Immature natural killer cell (primary cell): Measurements from ENCODE around the gene RC3H2. TPM values are rescaled to one million over a fixed set of nuclear protein-coding genes. Genes with fewer than 3 reads are reported as not detected.

Source experiments
- DNase-seq, 3 donors: peaks; one replicate each; pipeline ENCODE4 v3.0.0; 2022; ENCODE audit warnings: mixed read lengths in 1 of 3
- H3K27ac Mint-ChIP-seq, 6 donors: one replicate each; pipeline ENCODE4 v1.8.0; 2020; ENCODE audit warnings: mixed read lengths in 6 of 6, mild to moderate bottlenecking in 5 of 6, inconsistent platforms in 4 of 6, moderate library complexity in 3 of 6
- H3K27me3 Mint-ChIP-seq, 3 donors: one replicate each; pipeline ENCODE4 v1.8.0; 2020 to 2021; ENCODE audit warnings: low read depth in 3 of 3, mild to moderate bottlenecking in 3 of 3, mixed read lengths in 3 of 3, moderate library complexity in 3 of 3, inconsistent platforms in 1 of 3
- H3K36me3 Mint-ChIP-seq, 3 donors: one replicate each; pipeline ENCODE4 v1.8.0; 2020; ENCODE audit warnings: mixed read lengths in 3 of 3, inconsistent platforms in 2 of 3, mild to moderate bottlenecking in 2 of 3
- H3K4me1 Mint-ChIP-seq, 2 donors: one replicate each; pipeline ENCODE4 v1.8.0; 2020; ENCODE audit warnings: inconsistent platforms in 2 of 2, mild to moderate bottlenecking in 2 of 2, mixed read lengths in 2 of 2, moderate library complexity in 1 of 2
- H3K4me3 Mint-ChIP-seq, 5 donors: one replicate each; pipeline ENCODE4 v1.8.0; 2020; ENCODE audit warnings: mild to moderate bottlenecking in 5 of 5, mixed read lengths in 5 of 5, inconsistent platforms in 3 of 5, moderate library complexity in 3 of 5
- H3K9me3 Mint-ChIP-seq, 6 donors: one replicate each; pipeline ENCODE4 v1.8.0; 2020; ENCODE audit warnings: mild to moderate bottlenecking in 6 of 6, mixed read lengths in 6 of 6, inconsistent platforms in 4 of 6, moderate library complexity in 3 of 6
- polyA plus RNA-seq, 3 donors: library from polyadenylated mRNA; unstranded; fragments of 300-500 nt; fragmentation: Illumina TruSeq; gene quantifications; one replicate each; pipeline ENCODE4 v1.2.3, GENCODE V29; 2021

RC3H2 gene
- polyA plus RNA-seq, 3 donors from 2014 or later, result 18.1 to 26.8 (median 23.7) TPM

GRCh38 chr9:122806661-122807060 is 98.5 kb downstream of the RC3H2 start:
- Mint-ChIP-seq H3K4me3 (no peak overlapping the region), H3K27ac (no peak overlapping the region)

GRCh38 chr9:122800066-122801060 is 104.8 kb downstream of the RC3H2 start, which contains the start of gene OR1K1:
TSS of gene OR1K1 (plus strand) at chr9:122800123. CDS start at chr9:122800123, 0 bp downstream.
- no peak for DNase-seq
- no peak within 1 kb of the TSS for H3K27ac Mint-ChIP-seq
- H3K27me3 Mint-ChIP-seq, result peaks cover 0 to 1% (median 0%) of the 10 kb centered on the region in 3 donors
- peaks cover 0 to 1% (median 0%) of the 10 kb centered on the region in 6 donors for H3K9me3 Mint-ChIP-seq
- peaks cover 1 to 7% (median 4%) of the 10 kb centered on the region in 3 donors for H3K36me3 Mint-ChIP-seq
- H3K4me3 Mint-ChIP-seq, result no peak within 1 kb of the TSS
- no peaks in the 10 kb centered on the region for H3K4me1 Mint-ChIP-seq

More at GRCh38 chr9:122806661-122807060, 98.5 kb downstream of the RC3H2 start:
- no peak for DNase-seq
- no peaks in the 10 kb centered on the region for H3K9me3 Mint-ChIP-seq
- H3K27me3 Mint-ChIP-seq, result peaks cover 0 to 2% (median 0%) of the 10 kb centered on the region in 3 donors
- H3K36me3 Mint-ChIP-seq, result peaks cover 4 to 8% (median 8%) of the 10 kb centered on the region in 3 donors
- no peaks in the 10 kb centered on the region for H3K4me1 Mint-ChIP-seq

- Mint-ChIP-seq H3K27me3 (peaks cover 0 to 1% (median 0%) of the 10 kb centered on the region in 3 donors), H3K36me3 (peaks cover 0 to 3% (median 3%) of the 10 kb centered on the region in 3 donors), H3K4me1 (no peaks in the 10 kb centered on the region), H3K27ac (peak overlapping the region in 1 of 6 donors; percentile 0), H3K4me3 (no peak overlapping the region), H3K9me3 (peaks cover 0 to 1% (median 0%) of the 10 kb centered on the region in 6 donors)
- no peak for DNase-seq
Observed at GRCh38 chr9:122797316-122798063, 107.7 kb downstream of the RC3H2 start.

Other genes starting within 250 kb of the RC3H2 start
- not detected for gene OR1B1, start 247.7 kb downstream of the RC3H2 start, polyA plus RNA-seq
- gene OR1L1, start 243.6 kb downstream of the RC3H2 start, polyA plus RNA-seq, result not detected
- not detected for gene OR1L3, start 230.2 kb downstream of the RC3H2 start, polyA plus RNA-seq
- gene OR1L4, start 181.4 kb downstream of the RC3H2 start, polyA plus RNA-seq, result not detected
- not detected for gene OR1L6, start 163.1 kb downstream of the RC3H2 start, polyA plus RNA-seq
- gene OR5C1, start 116.4 kb downstream of the RC3H2 start, polyA plus RNA-seq, result not detected
- gene OR1K1, start 105.2 kb downstream of the RC3H2 start, polyA plus RNA-seq, result not detected
- gene PDCL, start 76.8 kb downstream of the RC3H2 start, polyA plus RNA-seq, result 10 to 100 TPM; 10.0 to 14.0 (median 13.6) TPM
- gene ZBTB6, start 8.0 kb upstream of the RC3H2 start, polyA plus RNA-seq, result 1 to 10 TPM in 2 of 3 donors, not detected in 1; 2.3 to 2.6 TPM
- 1 to 10 TPM in 1 of 3 donors, under 1 TPM in 1, not detected in 1; 0.69 to 1.4 TPM for gene ZBTB26, start 26.2 kb upstream of the RC3H2 start, polyA plus RNA-seq
- 10 to 100 TPM; 14.0 to 24.2 (median 14.7) TPM for gene RABGAP1, start 35.7 kb upstream of the RC3H2 start, polyA plus RNA-seq
- not detected for gene GPR21, start 128.3 kb upstream of the RC3H2 start, polyA plus RNA-seq